Thyroid gland (tissue), 4 donors: ENCODE measurements around the gene MGMT.

Experiments
- CTCF ChIP-seq, 6 experiments: fragments of 200-600 bp in 3 of 6; fragments of 450-650 bp in 3 of 6; sonication (generic) in 3 of 6; IDR thresholded peaks; one replicate each; pipeline ENCODE4 v1.5.1; 2016 to 2019; ENCODE audit warnings: antibody characterized with exemption in 6 of 6, mild to moderate bottlenecking in 2 of 6, inconsistent platforms in 1 of 6, moderate library complexity in 1 of 6
- POLR2A ChIP-seq, 2 donors: fragments of 450-650 bp; IDR thresholded peaks; one replicate each; pipeline ENCODE4 v1.6.1; 2017; ENCODE audit warnings: antibody characterized with exemption in 2 of 2, mild to moderate bottlenecking in 2 of 2, moderate library complexity in 1 of 2

- TF ChIP-seq CTCF (IDR thresholded peaks at IDR 0.05) = no peak
- TF ChIP-seq POLR2A (IDR thresholded peaks at IDR 0.05) = no peak
Observed at GRCh38 chr10:129771576-129771975, 304.5 kb downstream of the MGMT start.
